Activated CD4-positive, alpha-beta T cell treated with anti-CD3 and anti-CD28 coated beads, Interleukin-2, amount 50 U/mL, for 24 hours (primary cell): ENCODE measurements around the gene PPM1B.
A peak's percentile ranks its signal among the peaks of the same experiment; 100 is the strongest.
"Not testable (repeated sequence)": the region's sequence is repeated elsewhere in the genome, so short reads cannot be mapped to it uniquely, and the experiment has no call there.

Experiments used
- DNase-seq, 2 donors: peaks; one replicate each; pipeline ENCODE4 v3.0.0-alpha.2; 2020; ENCODE audit warnings: low read depth in 1 of 2, low spot score in 1 of 2

The PPM1B gene

GRCh38 chr2:44155666-44156446 is 12.8 kb upstream of the PPM1B start:
- no peak for DNase-seq

GRCh38 chr2:44163777-44164176 is 4.9 kb upstream of the PPM1B start:
- no peak for DNase-seq

- DNase-seq: no peak
These were observed 4.1 kb upstream of the PPM1B start for GRCh38 chr2:44164617-44165016.

GRCh38 chr2:44166096-44166495 is 2.6 kb upstream of the PPM1B start:
- no peak for DNase-seq

- DNase-seq: no peak
These were observed 1.3 kb upstream of the PPM1B start for GRCh38 chr2:44167311-44167907.

DNA sequence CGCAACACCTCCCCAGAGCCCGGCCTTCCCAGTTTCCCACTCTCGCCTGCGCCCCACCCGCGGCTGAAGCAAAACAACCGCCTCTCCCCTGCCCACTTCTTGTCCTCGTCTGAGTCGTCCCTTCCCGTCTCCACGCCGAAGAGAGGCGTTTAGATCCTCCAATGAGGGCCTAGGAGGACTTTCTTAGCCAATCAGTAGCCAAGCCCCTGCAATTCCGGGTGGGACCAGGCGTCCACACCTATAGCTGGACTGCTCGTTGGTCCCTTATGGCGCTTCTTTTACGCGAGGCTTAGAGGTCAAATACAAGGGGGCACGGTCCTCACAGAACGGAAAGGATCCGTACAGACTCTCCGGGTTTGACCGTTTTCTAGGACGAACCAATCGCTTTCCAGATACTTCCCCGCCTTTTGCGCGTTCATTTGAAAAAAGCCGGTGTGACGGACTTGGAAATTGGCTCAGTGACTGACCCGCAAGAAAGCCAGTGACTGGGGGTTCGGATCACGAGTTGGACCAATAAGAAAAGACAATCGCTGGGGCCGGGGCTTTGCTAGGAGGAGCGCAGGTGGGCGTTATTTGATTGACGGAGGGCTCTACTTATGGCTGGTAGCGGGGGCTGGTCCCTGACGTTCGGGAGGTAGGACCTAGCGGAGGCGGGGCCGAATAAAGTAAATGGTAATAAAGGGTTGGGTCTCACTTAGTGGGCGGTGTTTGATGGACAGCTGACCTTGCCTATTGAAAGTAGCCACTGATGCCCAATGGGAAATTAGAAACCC is 581 bp upstream of the PPM1B start:
- peak; percentile 81 to 99 for DNase-seq

GRCh38 chr2:44169155-44169898 is 652 bp downstream of the PPM1B start:
- peak; percentile 32 to 38 for DNase-seq

DNA sequence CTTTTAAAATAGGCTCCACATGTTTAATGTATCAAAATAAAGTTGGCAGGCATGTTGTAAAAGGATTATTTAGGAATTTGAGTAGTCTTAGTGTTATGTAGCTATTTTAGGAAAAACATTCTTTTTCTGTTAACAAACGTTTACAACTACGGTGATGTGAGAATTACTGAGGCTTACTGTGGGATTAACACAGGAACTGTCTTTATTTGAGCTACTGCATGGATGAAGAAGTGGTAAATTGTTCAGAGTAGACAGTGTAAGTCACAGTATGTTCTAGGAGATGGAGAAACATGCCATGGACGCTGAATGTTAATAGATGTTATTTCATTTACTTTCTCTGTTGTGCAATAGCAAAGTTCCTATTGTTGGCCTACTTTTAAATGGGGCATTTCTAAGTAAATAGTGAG is 1.6 kb downstream of the PPM1B start:
- no peak for DNase-seq

- no peak for DNase-seq
These were observed 2.3 kb downstream of the PPM1B start for GRCh38 chr2:44171018-44171417.

DNA sequence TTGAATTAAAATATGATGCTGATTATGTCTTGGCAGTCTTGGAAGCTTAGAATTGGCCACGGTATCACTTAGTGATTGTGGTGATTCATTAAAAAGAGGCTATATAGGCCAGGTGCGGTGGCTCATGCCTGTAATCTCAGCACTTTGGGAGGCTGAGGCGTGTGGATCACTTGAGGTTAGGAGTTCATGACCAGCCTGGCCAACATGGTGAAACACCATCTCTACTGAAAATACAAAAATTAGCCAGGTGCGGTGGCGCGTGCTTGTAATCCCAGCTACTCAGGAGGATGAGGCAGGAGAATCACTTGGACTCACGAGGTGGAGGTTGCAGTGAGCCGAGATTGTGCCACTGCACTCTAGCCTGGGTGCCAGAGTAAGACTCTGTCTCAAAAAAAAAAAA is 2.8 kb downstream of the PPM1B start:
- not testable (repeated sequence) for DNase-seq

- no peak for DNase-seq
These were observed 3.9 kb downstream of the PPM1B start for GRCh38 chr2:44172576-44172975.

GRCh38 chr2:44178950-44179349 is 10.3 kb downstream of the PPM1B start:
- no peak for DNase-seq

GRCh38 chr2:44181648-44182047 is 13.0 kb downstream of the PPM1B start:
- no peak for DNase-seq

DNA sequence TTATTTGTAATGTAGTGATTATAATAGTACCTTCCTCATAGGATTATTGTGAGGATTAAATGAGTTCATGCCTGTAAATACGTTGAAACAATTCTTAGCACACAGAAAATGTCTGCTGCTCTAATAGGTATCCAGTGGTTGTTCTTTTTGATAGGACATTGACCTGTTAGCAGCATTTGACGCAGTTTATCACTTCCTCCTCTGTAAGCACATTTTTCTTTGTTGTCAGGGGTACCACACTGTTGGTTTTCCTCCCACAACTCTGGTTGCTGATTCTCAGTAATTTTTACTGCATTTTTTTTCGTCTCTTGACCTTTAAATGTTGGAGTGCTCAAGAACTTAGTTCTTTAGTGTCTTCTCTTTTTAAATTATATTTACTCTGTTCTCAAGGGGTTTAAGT is 15.4 kb downstream of the PPM1B start:
- DNase-seq: no peak

- no peak for DNase-seq
These were observed 18.1 kb downstream of the PPM1B start for GRCh38 chr2:44186810-44187209.

DNA sequence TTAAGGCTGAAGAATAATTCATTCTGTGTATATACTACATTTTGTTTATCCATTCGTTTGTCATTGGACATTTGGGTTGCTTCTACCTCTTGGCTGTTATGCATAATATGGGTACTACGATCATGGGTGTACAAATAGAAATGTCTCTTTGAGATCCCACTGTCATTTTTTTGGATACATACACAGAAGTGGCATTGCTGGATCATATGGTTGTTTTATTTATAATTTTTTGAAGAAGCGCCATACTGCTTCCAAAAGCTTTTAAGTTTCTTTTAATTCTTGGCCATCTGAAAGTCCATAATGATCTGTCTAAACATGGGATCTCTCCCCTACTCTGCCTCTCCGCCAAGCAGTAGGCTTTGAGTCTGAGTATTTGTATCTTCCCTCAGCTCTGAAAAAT is 18.6 kb downstream of the PPM1B start:
- no peak for DNase-seq

- no peak for DNase-seq
These were observed 20.0 kb downstream of the PPM1B start for GRCh38 chr2:44188696-44189095.

GRCh38 chr2:44189104-44189503 is 20.4 kb downstream of the PPM1B start:
- no peak for DNase-seq

GRCh38 chr2:44190526-44190925 is 21.9 kb downstream of the PPM1B start:
- DNase-seq: no peak

DNA sequence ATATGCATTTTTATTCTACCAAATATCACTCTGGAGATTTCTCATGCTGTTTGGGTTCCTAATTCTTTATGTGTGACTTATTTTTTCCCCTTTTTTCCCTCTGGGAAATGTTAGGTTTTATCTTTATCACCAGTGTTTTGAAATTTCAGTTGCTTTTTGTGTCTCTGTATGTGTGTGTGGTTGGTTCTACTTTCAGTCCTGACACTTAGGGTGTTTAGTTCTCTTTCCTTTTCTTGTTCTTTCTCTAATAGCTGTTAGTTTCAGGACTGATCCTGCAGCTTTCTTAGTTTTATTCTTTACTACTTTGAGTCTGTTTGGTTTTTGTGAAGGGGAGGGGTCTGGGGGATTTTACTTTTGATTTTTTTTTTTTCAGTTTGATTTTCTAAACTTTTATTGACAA is 23.1 kb downstream of the PPM1B start:
- no peak for DNase-seq

- DNase-seq: no peak
These were observed 24.0 kb downstream of the PPM1B start for GRCh38 chr2:44192646-44193045.
